K562 (cell line): ENCODE results near the gene PRR7.

Experiments used
- MCM5 ChIP-seq: fragments of 450-650 bp; IDR thresholded peaks from 2 replicates; pipeline ENCODE4 v1.6.1; 2016; ENCODE audit warnings: low read depth
- PCBP1 ChIP-seq: fragments of 200-400 bp; formaldehyde crosslinking; IDR thresholded peaks from 2 replicates; pipeline ENCODE4 v1.6.1; 2018; ENCODE audit warnings: mild to moderate bottlenecking, low read depth, low read length; ENCODE audit not compliant: poor library complexity, severe bottlenecking
- RBBP5 ChIP-seq: fragments of 200-600 bp; sonication (generic); IDR thresholded peaks from 2 replicates; pipeline ENCODE4 v1.6.1; 2012; ENCODE audit warnings: borderline replicate concordance, mild to moderate bottlenecking, low read length, control low read depth, inconsistent platforms; ENCODE audit not compliant: insufficient read depth, poor library complexity, severe bottlenecking

DNA sequence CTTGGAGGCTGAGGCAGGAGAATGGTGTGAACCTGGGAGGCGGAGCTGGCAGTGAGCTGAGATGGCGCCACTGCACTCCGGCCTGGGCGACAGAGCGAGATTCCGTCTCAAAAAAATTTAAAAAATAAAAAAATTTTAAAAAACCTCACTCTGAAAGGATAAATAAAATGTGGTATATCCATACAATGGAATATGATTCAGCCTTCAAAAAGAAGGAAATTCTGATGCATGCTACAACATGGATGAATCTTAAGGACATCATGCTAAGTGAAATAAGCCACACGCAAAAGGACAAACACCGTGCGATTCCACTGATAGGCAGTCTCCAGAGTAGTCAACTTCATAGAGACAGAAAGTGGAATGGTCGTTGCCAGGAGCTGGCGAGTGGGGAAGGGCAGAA, 18.4 kb downstream of the PRR7 start:
- TF ChIP-seq PCBP1 = no peak
- no peak for TF ChIP-seq MCM5
- no peak for TF ChIP-seq RBBP5
